Osteocyte (in vitro differentiated cells): Measurements from ENCODE around the gene PNPLA2. TPM values are rescaled to one million over a fixed set of nuclear protein-coding genes. Genes with fewer than 3 reads are reported as not detected.

Experiments
- DNase-seq: peaks from one replicate; pipeline ENCODE4 v3.0.0; 2021; ENCODE audit warnings: mixed read lengths; ENCODE audit not compliant: unreplicated experiment; ENCODE audit errors: extremely low spot score
- H3K27ac Mint-ChIP-seq: one replicate; pipeline ENCODE4 v1.8.0; 2021; ENCODE audit warnings: mild to moderate bottlenecking, mixed read lengths; ENCODE audit not compliant: unreplicated experiment
- H3K27me3 Mint-ChIP-seq: one replicate; pipeline ENCODE4 v1.8.0; 2021; ENCODE audit warnings: mixed read lengths; ENCODE audit not compliant: unreplicated experiment
- H3K36me3 Mint-ChIP-seq: one replicate; pipeline ENCODE4 v1.8.0; 2021; ENCODE audit warnings: mixed read lengths; ENCODE audit not compliant: unreplicated experiment
- H3K4me1 Mint-ChIP-seq: one replicate; pipeline ENCODE4 v1.8.0; 2021; ENCODE audit warnings: mixed read lengths; ENCODE audit not compliant: unreplicated experiment
- H3K4me3 Mint-ChIP-seq: one replicate; pipeline ENCODE4 v1.8.0; 2021; ENCODE audit warnings: mild to moderate bottlenecking, moderate library complexity, mixed read lengths; ENCODE audit not compliant: unreplicated experiment
- H3K9me3 Mint-ChIP-seq: one replicate; pipeline ENCODE4 v1.8.0; 2021; ENCODE audit warnings: mixed read lengths; ENCODE audit not compliant: unreplicated experiment
- total RNA-seq: library from RNA; stranded (reverse); gene quantifications from 2 replicates; pipeline ENCODE4 v1.2.1, GENCODE V29; 2021
- TF ChIP-seq, protein P1 (sequence below): fragments of 200-600 bp; sonication (generic); IDR thresholded peaks from 2 replicates; pipeline ENCODE4 v1.5.0; 2021; ENCODE audit warnings: antibody characterized with exemption, mild to moderate bottlenecking, moderate library complexity

The PNPLA2 gene
- total RNA-seq, 1 donor from 2014 or later, result 96.4 TPM

DNA sequence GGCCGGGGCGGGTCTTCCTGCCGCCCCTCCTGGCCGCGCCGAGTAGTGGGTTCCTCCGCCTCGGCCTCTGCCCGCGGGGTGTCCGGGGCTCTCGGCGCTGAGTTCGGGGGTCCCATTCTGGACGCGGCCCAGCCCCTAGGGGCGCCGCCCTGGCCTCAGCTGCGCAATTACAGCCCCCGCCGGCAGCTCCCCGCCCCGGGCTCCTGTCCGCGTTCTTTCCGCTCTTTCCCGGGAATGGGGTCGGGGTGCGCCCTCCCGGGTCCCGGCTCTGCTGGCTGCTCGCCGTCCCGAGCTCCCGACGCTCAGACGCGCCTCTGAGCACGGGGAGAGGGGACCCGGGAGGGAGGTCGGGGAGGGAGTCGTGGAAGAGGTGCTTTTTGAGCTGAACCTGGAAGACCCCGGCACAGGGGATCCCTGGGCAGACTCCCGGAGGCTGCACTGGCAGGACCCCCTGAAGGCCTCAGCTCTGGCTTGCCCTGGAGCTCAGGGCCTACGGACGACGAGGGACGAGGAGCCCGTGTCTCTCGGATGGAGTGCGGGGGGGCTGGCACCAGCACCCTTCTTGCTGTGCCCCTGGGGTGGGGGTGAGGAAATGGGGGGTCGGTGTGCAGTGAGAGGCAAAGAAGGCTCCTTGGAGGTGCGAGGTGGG, 24.5 kb downstream of the PNPLA2 start:
- DNase-seq, result no peak
- peaks cover 8% of the 10 kb centered on the region for H3K36me3 Mint-ChIP-seq
- H3K4me3 Mint-ChIP-seq, result peak overlapping the region; percentile 85
- peaks cover 57% of the 10 kb centered on the region for H3K4me1 Mint-ChIP-seq
- no peaks in the 10 kb centered on the region for H3K9me3 Mint-ChIP-seq
- H3K27me3 Mint-ChIP-seq, result no peaks in the 10 kb centered on the region
- H3K27ac Mint-ChIP-seq, result peak overlapping the region; percentile 93
- TF ChIP-seq, protein P1, sequence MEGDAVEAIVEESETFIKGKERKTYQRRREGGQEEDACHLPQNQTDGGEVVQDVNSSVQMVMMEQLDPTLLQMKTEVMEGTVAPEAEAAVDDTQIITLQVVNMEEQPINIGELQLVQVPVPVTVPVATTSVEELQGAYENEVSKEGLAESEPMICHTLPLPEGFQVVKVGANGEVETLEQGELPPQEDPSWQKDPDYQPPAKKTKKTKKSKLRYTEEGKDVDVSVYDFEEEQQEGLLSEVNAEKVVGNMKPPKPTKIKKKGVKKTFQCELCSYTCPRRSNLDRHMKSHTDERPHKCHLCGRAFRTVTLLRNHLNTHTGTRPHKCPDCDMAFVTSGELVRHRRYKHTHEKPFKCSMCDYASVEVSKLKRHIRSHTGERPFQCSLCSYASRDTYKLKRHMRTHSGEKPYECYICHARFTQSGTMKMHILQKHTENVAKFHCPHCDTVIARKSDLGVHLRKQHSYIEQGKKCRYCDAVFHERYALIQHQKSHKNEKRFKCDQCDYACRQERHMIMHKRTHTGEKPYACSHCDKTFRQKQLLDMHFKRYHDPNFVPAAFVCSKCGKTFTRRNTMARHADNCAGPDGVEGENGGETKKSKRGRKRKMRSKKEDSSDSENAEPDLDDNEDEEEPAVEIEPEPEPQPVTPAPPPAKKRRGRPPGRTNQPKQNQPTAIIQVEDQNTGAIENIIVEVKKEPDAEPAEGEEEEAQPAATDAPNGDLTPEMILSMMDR, result peak; percentile 16

DNA sequence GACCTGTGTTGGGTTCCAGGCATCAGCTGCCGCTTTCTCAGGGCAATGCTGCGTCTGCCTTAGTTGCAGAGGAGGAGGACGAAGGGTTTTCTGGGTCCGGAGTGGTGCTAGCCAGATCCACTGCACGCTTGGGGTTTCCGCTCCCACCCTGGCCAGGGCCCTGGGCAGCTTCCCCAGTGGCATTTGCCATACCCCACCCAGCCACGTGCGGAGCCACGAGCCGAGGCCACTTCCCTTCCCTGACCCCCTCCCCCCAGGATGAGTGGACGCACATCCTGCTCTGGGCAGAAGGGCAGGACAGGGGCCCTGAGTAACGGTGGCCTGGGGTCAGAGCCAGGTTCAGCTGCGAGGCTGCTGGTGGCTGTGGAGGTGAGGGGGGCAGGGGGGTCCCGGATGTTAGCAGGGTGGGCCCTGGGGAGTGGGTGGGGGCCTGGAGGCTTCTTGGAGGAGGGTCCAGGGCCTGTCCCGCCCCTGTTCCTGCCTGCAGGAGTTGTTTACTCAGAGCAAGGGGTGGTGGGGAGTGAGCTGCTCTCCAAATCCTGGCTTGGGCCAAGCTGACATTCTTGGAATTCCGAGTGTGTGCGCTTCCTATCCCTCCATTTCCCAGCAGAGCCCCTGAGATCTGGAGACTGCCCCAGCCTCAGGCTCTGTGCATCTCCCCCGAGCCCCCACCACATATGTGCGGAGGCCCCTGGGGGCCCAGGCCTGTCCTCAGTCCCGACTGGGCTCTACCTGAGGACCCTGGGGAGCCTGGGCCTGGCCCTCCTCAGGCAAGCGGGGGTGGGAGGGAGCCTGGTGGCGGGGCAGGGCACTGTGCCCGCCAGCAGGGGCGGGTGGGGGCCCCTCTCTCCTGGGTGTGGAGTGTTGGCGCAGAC, 25.3 kb downstream of the PNPLA2 start:
- H3K4me1 Mint-ChIP-seq, result peaks cover 57% of the 10 kb centered on the region
- peak overlapping the region; percentile 85 for H3K4me3 Mint-ChIP-seq
- H3K27ac Mint-ChIP-seq, result peak overlapping the region; percentile 93
- no peaks in the 10 kb centered on the region for H3K9me3 Mint-ChIP-seq
- H3K36me3 Mint-ChIP-seq, result peaks cover 8% of the 10 kb centered on the region
- H3K27me3 Mint-ChIP-seq, result no peaks in the 10 kb centered on the region
- TF ChIP-seq, protein P1, result no peak
- peak; percentile 95 for DNase-seq

DNA sequence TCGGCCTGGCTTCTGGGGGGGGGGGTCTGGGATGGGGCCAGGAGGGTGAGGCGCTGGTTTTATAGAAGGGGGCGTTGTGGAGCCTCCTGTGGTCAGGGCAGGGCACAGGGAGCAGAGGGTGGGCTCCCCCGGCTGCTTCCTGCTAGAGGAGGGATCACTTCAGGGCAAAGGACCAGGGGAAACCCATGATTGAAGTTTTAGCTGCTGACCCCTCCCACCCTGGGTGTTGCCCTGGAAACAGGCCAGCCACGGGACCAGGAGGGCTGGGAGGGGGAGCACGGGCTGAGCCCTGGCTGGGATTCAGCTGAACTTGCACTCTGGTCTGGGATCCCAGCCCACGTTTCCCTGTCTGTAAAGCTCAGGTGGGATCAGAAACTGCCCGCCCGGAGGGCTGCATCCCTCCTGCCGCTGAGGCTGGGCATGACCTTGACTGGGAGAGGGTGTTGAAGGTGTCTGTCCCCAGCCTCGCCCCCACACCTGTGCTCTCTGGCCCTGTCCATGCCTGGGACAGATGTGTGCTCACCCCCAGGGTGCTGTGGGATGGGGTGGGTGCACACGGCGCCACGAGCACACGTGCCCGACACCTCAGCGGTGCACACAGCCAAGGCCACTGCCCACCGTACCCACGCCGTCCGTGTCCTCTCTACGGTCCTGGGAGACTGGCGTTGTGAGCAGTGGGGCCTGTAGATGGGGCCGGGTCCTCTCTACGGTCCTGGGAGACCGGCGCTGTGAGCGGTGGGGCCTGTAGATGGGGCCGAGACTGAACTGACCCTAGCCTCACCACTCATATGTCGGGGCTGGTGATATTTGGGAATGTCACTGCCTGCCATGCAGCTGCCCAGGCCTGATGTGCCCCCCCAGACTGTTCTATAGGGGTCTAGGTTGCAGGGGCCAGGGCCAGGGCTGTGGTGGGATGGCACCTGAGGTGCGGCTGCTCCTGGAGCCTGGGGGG, 26.3 kb downstream of the PNPLA2 start:
- peaks cover 56% of the 10 kb centered on the region for H3K4me1 Mint-ChIP-seq
- peak overlapping the region; percentile 96 for H3K27ac Mint-ChIP-seq
- TF ChIP-seq, protein P1, result peak; percentile 23
- peak; percentile 97 for DNase-seq
- H3K9me3 Mint-ChIP-seq, result no peaks in the 10 kb centered on the region
- H3K36me3 Mint-ChIP-seq, result peaks cover 6% of the 10 kb centered on the region
- H3K4me3 Mint-ChIP-seq, result peak overlapping the region; percentile 73
- no peaks in the 10 kb centered on the region for H3K27me3 Mint-ChIP-seq

DNA sequence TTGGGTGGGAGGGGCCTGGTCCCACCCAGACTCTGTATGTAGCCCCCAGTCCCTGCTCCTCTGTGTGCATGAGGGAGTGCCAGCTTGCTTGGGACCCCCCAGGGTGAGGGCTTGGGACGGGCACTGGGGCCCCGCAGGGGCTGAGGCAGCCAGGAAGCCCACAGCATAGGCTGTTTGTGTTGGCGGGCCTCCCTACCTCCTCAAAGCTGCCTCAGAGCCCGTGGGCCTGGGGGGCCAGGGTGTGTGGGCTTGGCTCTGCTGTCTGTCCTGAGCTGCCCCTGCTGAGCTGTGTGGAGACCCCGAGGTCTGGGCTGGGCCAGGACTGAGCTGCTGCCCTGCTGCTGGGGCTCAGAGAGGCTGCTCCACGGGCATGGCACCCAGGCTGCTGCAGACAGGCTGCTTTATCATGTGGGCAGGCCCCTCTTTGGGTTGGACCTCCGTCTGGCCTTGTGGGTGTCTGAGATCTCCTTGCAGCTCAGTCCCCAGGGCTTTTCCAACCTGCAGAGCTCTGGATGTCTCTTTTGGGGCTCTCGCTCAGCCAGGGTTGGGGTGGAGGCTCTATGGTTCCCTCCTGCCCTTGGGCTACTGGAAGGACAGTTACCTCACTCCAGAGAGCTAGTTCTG, 27.3 kb downstream of the PNPLA2 start:
- Mint-ChIP-seq H3K9me3 (no peaks in the 10 kb centered on the region), H3K4me3 (peak overlapping the region; percentile 40), H3K27ac (peak overlapping the region; percentile 96), H3K4me1 (peaks cover 48% of the 10 kb centered on the region), H3K27me3 (no peaks in the 10 kb centered on the region), H3K36me3 (no peaks in the 10 kb centered on the region)
- TF ChIP-seq, protein P1, result no peak
- DNase-seq, result no peak
